HL-60 (cell line): ENCODE data around the gene DNASE1L3.

Experiments used
- CTCF ChIP-seq: IDR thresholded peaks from one replicate; pipeline ENCODE4 v1.5.1; 2011; ENCODE audit warnings: low read length, control low read depth, inconsistent platforms; ENCODE audit not compliant: insufficient read depth
- GABPA ChIP-seq: IDR thresholded peaks from 2 replicates; pipeline ENCODE4 v1.6.1; 2012; ENCODE audit warnings: low read depth
- POLR2AphosphoS5 ChIP-seq: IDR thresholded peaks from 2 replicates; pipeline ENCODE4 v1.6.1; 2012; ENCODE audit warnings: low read depth
- REST ChIP-seq: IDR thresholded peaks from 2 replicates; pipeline ENCODE4 v1.6.1; 2012; ENCODE audit warnings: low read depth; ENCODE audit not compliant: insufficient replicate concordance
- SPI1 ChIP-seq: IDR thresholded peaks from 2 replicates; pipeline ENCODE4 v1.6.1; 2012; ENCODE audit warnings: low read depth, mild to moderate bottlenecking, borderline replicate concordance

DNA sequence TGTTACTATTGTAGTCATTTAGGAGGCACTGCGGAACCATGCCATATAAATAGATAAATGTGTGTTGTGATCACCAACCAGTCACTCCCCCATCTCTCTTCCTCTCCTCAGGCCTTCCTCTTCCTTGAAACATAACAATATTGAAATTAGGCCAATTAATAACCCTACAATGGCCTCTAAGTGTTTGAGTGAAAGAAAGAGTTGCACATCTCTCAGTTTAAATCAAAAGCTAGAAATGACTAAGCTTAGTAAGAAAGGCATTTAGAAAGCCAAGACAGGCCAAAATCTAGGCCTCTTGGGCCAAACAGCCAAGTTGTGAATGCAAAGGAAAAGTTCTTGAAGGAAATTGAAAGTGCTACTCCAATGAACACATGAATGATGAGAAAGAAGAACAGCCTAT, 8.1 kb upstream of the DNASE1L3 start:
- TF ChIP-seq GABPA (no peak), CTCF (no peak), REST (no peak), POLR2AphosphoS5 (no peak), SPI1 (no peak)
